ENCODE measurements around the gene COL12A1.
"Not testable (repeated sequence)": the region's sequence is repeated elsewhere in the genome, so short reads cannot be mapped to it uniquely, and the experiment has no call there.

COL12A1 gene

GRCh38 chr6:75211920-75212590 is 6.2 kb upstream of the COL12A1 start:
- DNase-seq (ENCODE audit: low read depth in 2 of 2): no peak

GRCh38 chr6:75210885-75211739 is 5.3 kb upstream of the COL12A1 start:
- no peak for DNase-seq (ENCODE audit: low read depth in 2 of 2)

- no peak for DNase-seq (ENCODE audit: low read depth in 2 of 2)
Observed at GRCh38 chr6:75209184-75209723, 3.4 kb upstream of the COL12A1 start.

- peak; percentile 75 to 77 for DNase-seq (ENCODE audit: low read depth in 2 of 2)
Observed at GRCh38 chr6:75208298-75209183, 2.7 kb upstream of the COL12A1 start.

GRCh38 chr6:75206576-75207342 is 906 bp upstream of the COL12A1 start:
- DNase-seq (ENCODE audit: low read depth in 2 of 2): no peak

GRCh38 chr6:75204959-75205775 is 686 bp downstream of the COL12A1 start:
- no peak for DNase-seq (ENCODE audit: low read depth in 2 of 2)

- DNase-seq (ENCODE audit: low read depth in 2 of 2): no peak
Observed at GRCh38 chr6:75204217-75204958, 1.5 kb downstream of the COL12A1 start.

GRCh38 chr6:75203721-75204120 is 2.1 kb downstream of the COL12A1 start:
- no peak for DNase-seq (ENCODE audit: low read depth in 2 of 2)

- DNase-seq (ENCODE audit: low read depth in 2 of 2): no peak
Observed at GRCh38 chr6:75202676-75203131, 3.1 kb downstream of the COL12A1 start.

- no peak for DNase-seq (ENCODE audit: low read depth in 2 of 2)
Observed at GRCh38 chr6:75201901-75202672, 3.8 kb downstream of the COL12A1 start.

GRCh38 chr6:75201021-75201420 is 4.8 kb downstream of the COL12A1 start:
- no peak for DNase-seq (ENCODE audit: low read depth in 2 of 2)

- DNase-seq (ENCODE audit: low read depth in 2 of 2): no peak
Observed at GRCh38 chr6:75199889-75200288, 6.0 kb downstream of the COL12A1 start.

GRCh38 chr6:75196081-75196687 is 9.7 kb downstream of the COL12A1 start:
- DNase-seq (ENCODE audit: low read depth in 2 of 2): no peak

- DNase-seq (ENCODE audit: low read depth in 2 of 2): no peak
Observed at GRCh38 chr6:75188221-75188925, 17.5 kb downstream of the COL12A1 start.

GRCh38 chr6:75186581-75186980 is 19.3 kb downstream of the COL12A1 start:
- not testable (repeated sequence) for DNase-seq (ENCODE audit: low read depth in 2 of 2)

GRCh38 chr6:75183099-75183541 is 22.7 kb downstream of the COL12A1 start:
- DNase-seq (ENCODE audit: low read depth in 2 of 2): no peak

- DNase-seq (ENCODE audit: low read depth in 2 of 2): no peak
Observed at GRCh38 chr6:75180864-75181263, 25.0 kb downstream of the COL12A1 start.
